Activated B cell treated with CpG ODN at 0.5 μM for 24 hours (primary cell): ENCODE results near the gene PDE9A. TPM values are rescaled to one million over a fixed set of nuclear protein-coding genes. Genes with fewer than 3 reads are reported as not detected.

Experiments used
- ATAC-seq: fragments of 200-7000 bp; cut with Tn5 transposase; one replicate; pipeline ENCODE4 v1.10.0; 2021; ENCODE audit warnings: low read depth, mild to moderate bottlenecking, moderate library complexity
- CTCF ChIA-PET: fragments of 350-600 bp; sonication (Branson Sonifier 250); formaldehyde crosslinking; loops from one replicate; lab custom pipeline; 2021; ENCODE audit warnings: antibody characterized with exemption; lab: Charles Lee
- POLR2A ChIA-PET: fragments of 350-600 bp; sonication (Branson Sonifier 250); formaldehyde crosslinking; loops from one replicate; lab custom pipeline; 2021; ENCODE audit warnings: antibody characterized with exemption; lab: Charles Lee
- DNase-seq: peaks from one replicate; pipeline ENCODE4 v3.0.0; 2022
- H3K27ac Mint-ChIP-seq: one replicate; pipeline ENCODE4 v1.8.0; 2020; ENCODE audit warnings: mixed read lengths
- H3K27me3 Mint-ChIP-seq: one replicate; pipeline ENCODE4 v1.8.0; 2021; ENCODE audit warnings: mixed read lengths
- H3K36me3 Mint-ChIP-seq: one replicate; pipeline ENCODE4 v1.8.0; 2021; ENCODE audit warnings: low read depth, mixed read lengths
- H3K4me1 Mint-ChIP-seq: one replicate; pipeline ENCODE4 v1.8.0; 2021; ENCODE audit warnings: mixed read lengths
- H3K4me3 Mint-ChIP-seq: one replicate; pipeline ENCODE4 v1.8.0; 2020; ENCODE audit warnings: mild to moderate bottlenecking, mixed read lengths
- H3K9me3 Mint-ChIP-seq: one replicate; pipeline ENCODE4 v1.8.0; 2020; ENCODE audit warnings: mixed read lengths
- CTCF ChIP-seq: fragments of 200-600 bp; IDR thresholded peaks from one replicate; pipeline ENCODE4 v1.8.0; 2022; ENCODE audit warnings: antibody characterized with exemption, mild to moderate bottlenecking
- intact Hi-C: fragments of 100-400 bp; cut with micrococcal nuclease; formaldehyde crosslinking; loops from one replicate; pipeline ENCODE4 v1.15.1; 2024
- total RNA-seq: library from RNA; stranded (reverse); gene quantifications from 2 replicates; pipeline ENCODE4 v1.2.3, GENCODE V29; 2022

PDE9A gene
- total RNA-seq, 1 donor from 2014 or later: 0.58 TPM

- Mint-ChIP-seq H3K27me3 (no peaks in the 10 kb centered on the region), H3K36me3 (no peaks in the 10 kb centered on the region), H3K4me3 (no peak overlapping the region), H3K9me3 (no peaks in the 10 kb centered on the region), H3K4me1 (no peaks in the 10 kb centered on the region), H3K27ac (no peak overlapping the region)
- POLR2A ChIA-PET: no interaction called here
- intact Hi-C loops: no loop called here
- DNase-seq (no peak), ATAC-seq (no peak)
- CTCF ChIA-PET: no interaction called here
- no peak for TF ChIP-seq CTCF
Measured at GRCh38 chr21:42692688-42693087, 39.3 kb downstream of the PDE9A start.

- H3K27ac Mint-ChIP-seq: no peak overlapping the region
- ATAC-seq: no peak
- H3K36me3 Mint-ChIP-seq: no peaks in the 10 kb centered on the region
- no peak overlapping the region for H3K4me3 Mint-ChIP-seq
- intact Hi-C loops: no loop called here
- H3K9me3 Mint-ChIP-seq: no peaks in the 10 kb centered on the region
- CTCF ChIA-PET: no interaction called here
- DNase-seq: no peak
- no peaks in the 10 kb centered on the region for H3K27me3 Mint-ChIP-seq
- H3K4me1 Mint-ChIP-seq: no peaks in the 10 kb centered on the region
- POLR2A ChIA-PET: no interaction called here
- TF ChIP-seq CTCF: no peak
Measured at GRCh38 chr21:42694751-42695696, 41.6 kb downstream of the PDE9A start.

GRCh38 chr21:42695697-42696380, 42.4 kb downstream of the PDE9A start:
- ChIA-PET CTCF (no interaction called here), POLR2A (no interaction called here)
- no peaks in the 10 kb centered on the region for H3K4me1 Mint-ChIP-seq
- DNase-seq: no peak
- intact Hi-C loops: no loop called here
- H3K36me3 Mint-ChIP-seq: no peaks in the 10 kb centered on the region
- no peaks in the 10 kb centered on the region for H3K9me3 Mint-ChIP-seq
- ATAC-seq: no peak
- no peaks in the 10 kb centered on the region for H3K27me3 Mint-ChIP-seq
- TF ChIP-seq CTCF: no peak
- H3K4me3 Mint-ChIP-seq: no peak overlapping the region
- no peak overlapping the region for H3K27ac Mint-ChIP-seq

- no peaks in the 10 kb centered on the region for H3K36me3 Mint-ChIP-seq
- H3K4me3 Mint-ChIP-seq: no peak overlapping the region
- ChIA-PET POLR2A (no interaction called here), CTCF (no interaction called here)
- DNase-seq: no peak
- no peaks in the 10 kb centered on the region for H3K27me3 Mint-ChIP-seq
- TF ChIP-seq CTCF: no peak
- ATAC-seq: no peak
- no peaks in the 10 kb centered on the region for H3K4me1 Mint-ChIP-seq
- H3K9me3 Mint-ChIP-seq: no peaks in the 10 kb centered on the region
- intact Hi-C loops: no loop called here
- no peak overlapping the region for H3K27ac Mint-ChIP-seq
Measured at GRCh38 chr21:42696501-42697040, 43.1 kb downstream of the PDE9A start.

- H3K4me3 Mint-ChIP-seq: no peak overlapping the region
- H3K9me3 Mint-ChIP-seq: no peaks in the 10 kb centered on the region
- TF ChIP-seq CTCF: no peak
- no peaks in the 10 kb centered on the region for H3K27me3 Mint-ChIP-seq
- ATAC-seq (no peak), DNase-seq (no peak)
- intact Hi-C loops: no loop called here
- no peaks in the 10 kb centered on the region for H3K36me3 Mint-ChIP-seq
- H3K27ac Mint-ChIP-seq: no peak overlapping the region
- POLR2A ChIA-PET: no interaction called here
- CTCF ChIA-PET: no interaction called here
- H3K4me1 Mint-ChIP-seq: no peaks in the 10 kb centered on the region
Measured at GRCh38 chr21:42698733-42699132, 45.3 kb downstream of the PDE9A start.
